NT2/D1 (cell line): ENCODE measurements around the gene KRT78.

Source experiments
- DNase-seq: peaks from one replicate; pipeline ENCODE4 v3.0.0-alpha.2; 2011; ENCODE audit warnings: low read depth, low spot score
- H3K27me3 ChIP-seq: 2 replicates; pipeline ENCODE4 v1.6.0; 2011; ENCODE audit warnings: mild to moderate bottlenecking; ENCODE audit not compliant: insufficient read length, insufficient read depth
- H3K36me3 ChIP-seq: 2 replicates; pipeline ENCODE4 v1.6.1; 2011; ENCODE audit warnings: mild to moderate bottlenecking, low read length, mixed read lengths; ENCODE audit not compliant: insufficient read depth, insufficient read length
- H3K4me1 ChIP-seq: 2 replicates; pipeline ENCODE4 v1.5.1; 2011; ENCODE audit not compliant: insufficient read depth, insufficient read length
- H3K4me3 ChIP-seq: 2 replicates; pipeline ENCODE4 v1.5.1; 2011; ENCODE audit warnings: low read depth; ENCODE audit not compliant: insufficient read length
- H3K9ac ChIP-seq: 2 replicates; pipeline ENCODE4 v1.6.0; 2011; ENCODE audit warnings: low read depth; ENCODE audit not compliant: insufficient read length
- H3K9me3 ChIP-seq: 2 replicates; pipeline ENCODE4 v1.5.1; 2011; ENCODE audit warnings: mild to moderate bottlenecking, low read length; ENCODE audit not compliant: insufficient read depth
- SUZ12 ChIP-seq: IDR thresholded peaks from 2 replicates; pipeline ENCODE4 v1.6.1; 2011; ENCODE audit not compliant: insufficient read length, insufficient read depth; ENCODE audit errors: extremely low read depth
- YY1 ChIP-seq: IDR thresholded peaks from 2 replicates; pipeline ENCODE4 v1.6.1; 2011; ENCODE audit not compliant: insufficient read length, insufficient read depth
- ZNF274 ChIP-seq: IDR thresholded peaks from 2 replicates; pipeline ENCODE4 v1.6.1; 2011; ENCODE audit warnings: mild to moderate bottlenecking, low read depth, low read length

The KRT78 gene

DNA sequence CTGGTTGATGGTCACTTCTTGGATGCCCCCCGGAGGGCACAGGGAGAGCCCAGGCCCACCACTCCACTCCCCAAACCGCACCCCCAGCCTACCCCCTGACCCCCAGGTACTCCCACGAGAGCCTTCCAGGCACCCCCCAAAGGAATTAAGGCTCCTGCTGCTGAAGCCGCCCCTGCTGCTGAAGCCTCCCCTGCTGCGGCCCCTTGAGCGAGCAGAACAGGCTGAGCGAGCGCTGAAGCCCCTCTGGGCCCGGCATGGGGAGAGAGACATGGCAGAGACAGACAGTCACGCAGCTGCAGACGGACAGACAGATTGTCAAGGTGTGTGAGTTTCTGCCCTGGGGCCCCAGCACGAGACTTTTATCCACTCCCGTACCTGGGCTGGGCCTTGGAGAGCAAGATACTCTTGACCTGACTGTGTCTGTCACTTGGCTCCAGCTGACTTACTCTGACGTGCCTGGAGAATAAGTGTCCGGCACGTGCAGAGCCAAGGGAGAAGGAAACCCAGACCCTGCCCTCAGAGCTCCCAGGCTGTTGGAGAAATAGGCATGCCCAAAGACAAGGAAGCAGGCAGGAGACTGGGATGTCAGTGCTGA lies at the start of gene KRT78:
TSS of gene KRT78 (minus strand) at position 334 of the 595 bp plus-strand sequence. CDS start at position 270, 64 bp downstream.
- H3K9me3 ChIP-seq, result no peaks in the 10 kb centered on the region
- no peaks in the 10 kb centered on the region for H3K27me3 ChIP-seq
- H3K4me3 ChIP-seq, result no peak within 1 kb of the TSS
- DNase-seq, result no peak
- H3K4me1 ChIP-seq, result no peaks in the 10 kb centered on the region
- TF ChIP-seq SUZ12 (no peak), ZNF274 (no peak), YY1 (no peak)
- H3K9ac ChIP-seq, result no peak within 1 kb of the TSS
- H3K36me3 ChIP-seq, result no peaks in the 10 kb centered on the region

DNA sequence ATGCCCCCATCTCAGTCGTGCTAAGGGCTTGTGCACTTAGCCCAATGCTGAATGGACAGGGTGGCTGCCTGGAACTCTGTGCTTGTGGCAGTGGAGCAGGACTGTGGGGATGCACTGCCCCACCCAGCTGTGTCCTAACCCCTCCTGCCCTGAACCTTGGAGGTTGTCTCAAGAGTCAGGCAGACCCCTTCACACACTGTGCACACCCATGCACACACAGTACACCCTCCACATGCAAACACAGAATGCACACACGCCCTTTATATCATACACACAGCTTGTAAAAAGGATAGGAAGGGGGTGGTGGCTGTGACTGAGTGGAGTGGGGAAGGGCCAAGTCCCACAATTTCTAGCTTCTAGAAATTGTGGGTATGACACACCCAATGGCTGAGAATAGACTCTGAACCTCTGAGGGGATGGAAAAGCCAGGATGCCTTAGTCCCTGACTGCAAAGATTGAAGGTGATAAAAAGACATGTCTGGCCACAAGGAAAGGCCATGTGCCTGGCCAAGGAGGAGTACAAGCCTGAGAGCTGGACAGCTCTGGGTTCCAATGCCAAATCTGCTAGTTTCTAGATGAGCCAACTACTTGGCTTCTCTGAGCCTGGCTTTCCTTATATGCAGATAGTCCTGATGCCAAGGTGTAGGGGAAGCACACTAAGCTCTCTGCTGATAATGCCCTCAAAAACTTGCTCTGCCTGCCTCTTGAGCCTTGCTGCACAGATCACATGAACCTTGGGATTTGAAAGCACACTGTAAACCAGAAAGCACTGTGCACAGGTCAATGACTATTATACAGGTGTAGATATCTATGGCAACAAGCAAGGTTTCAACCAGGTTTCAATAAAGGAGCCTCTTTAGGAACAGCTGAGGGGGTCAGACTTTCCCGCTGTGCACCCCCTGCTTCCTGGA lies 47.7 kb upstream of the KRT78 start:
- H3K9ac ChIP-seq, result peak overlapping the region; percentile 45
- H3K4me1 ChIP-seq, result peaks cover 16% of the 10 kb centered on the region
- TF ChIP-seq YY1, result no peak
- no peak overlapping the region for H3K4me3 ChIP-seq
- H3K9me3 ChIP-seq, result peaks cover 5% of the 10 kb centered on the region; the same call in 1 of the 2 replicates
- no peak for DNase-seq
- H3K36me3 ChIP-seq, result peaks cover 54% of the 10 kb centered on the region
- H3K27me3 ChIP-seq, result no peaks in the 10 kb centered on the region

DNA sequence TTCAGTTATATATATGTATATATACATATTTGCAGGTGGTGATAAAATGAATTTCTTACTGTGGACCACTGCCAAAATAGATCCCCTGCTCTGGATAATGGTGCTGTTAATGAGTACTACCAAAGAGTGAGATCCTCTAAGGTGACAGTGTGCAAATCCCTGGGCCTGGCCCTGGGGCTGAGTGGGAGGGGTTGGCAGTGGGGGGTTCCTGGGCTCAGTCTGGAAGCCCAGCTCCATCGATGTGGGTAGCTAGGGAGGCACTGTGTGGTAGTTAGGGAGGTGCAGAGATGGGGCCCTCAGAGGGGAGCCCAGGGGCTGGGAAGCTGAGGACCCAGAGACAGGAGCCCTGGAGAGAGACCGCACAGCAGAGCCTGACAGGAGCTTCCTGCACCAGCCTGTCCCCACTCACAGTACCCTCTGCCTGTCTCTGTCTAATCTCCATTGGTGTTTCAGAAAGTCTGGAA lies 47.0 kb upstream of the KRT78 start:
- no peak overlapping the region for H3K4me3 ChIP-seq
- H3K9me3 ChIP-seq, result peaks cover 5% of the 10 kb centered on the region; the same call in 1 of the 2 replicates
- H3K4me1 ChIP-seq, result peaks cover 16% of the 10 kb centered on the region
- TF ChIP-seq ZNF274, result no peak
- no peak for TF ChIP-seq YY1
- TF ChIP-seq SUZ12, result no peak
- no peak for DNase-seq
- no peaks in the 10 kb centered on the region for H3K27me3 ChIP-seq
- H3K36me3 ChIP-seq, result peaks cover 47% of the 10 kb centered on the region
- H3K9ac ChIP-seq, result peak overlapping the region; percentile 45

DNA sequence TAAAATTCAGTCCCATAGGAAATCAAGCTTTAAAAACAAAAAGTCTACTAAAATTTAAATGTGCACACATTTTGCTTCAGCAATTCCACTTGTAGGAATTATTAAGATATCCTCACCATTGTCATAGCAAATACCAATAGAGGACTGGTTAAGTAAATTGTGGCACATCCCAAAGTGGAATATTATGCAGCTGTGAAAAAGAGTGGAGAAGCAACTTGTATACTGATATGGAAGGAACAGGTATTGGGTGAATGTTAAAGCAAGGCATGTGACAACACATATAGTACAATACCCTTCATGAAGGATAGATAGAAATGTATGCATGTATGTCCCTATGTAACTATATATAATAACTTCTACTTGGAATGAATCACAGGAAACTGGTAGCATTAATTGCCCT lies 44.2 kb upstream of the KRT78 start:
- H3K27me3 ChIP-seq, result no peaks in the 10 kb centered on the region
- no peak overlapping the region for H3K4me3 ChIP-seq
- peaks cover 5% of the 10 kb centered on the region; the same call in 1 of the 2 replicates for H3K9me3 ChIP-seq
- H3K4me1 ChIP-seq, result peaks cover 19% of the 10 kb centered on the region
- no peak for DNase-seq
- H3K36me3 ChIP-seq, result peaks cover 21% of the 10 kb centered on the region
- TF ChIP-seq SUZ12 (no peak), ZNF274 (no peak), YY1 (no peak)
- H3K9ac ChIP-seq, result no peak overlapping the region

- H3K4me1 ChIP-seq, result peaks cover 20% of the 10 kb centered on the region
- H3K36me3 ChIP-seq, result peaks cover 15% of the 10 kb centered on the region
- H3K4me3 ChIP-seq, result no peak overlapping the region
- H3K9me3 ChIP-seq, result peaks cover 5% of the 10 kb centered on the region; the same call in 1 of the 2 replicates
- DNase-seq, result no peak
- TF ChIP-seq SUZ12, result no peak
- TF ChIP-seq YY1, result no peak
- no peak for TF ChIP-seq ZNF274
- no peak overlapping the region for H3K9ac ChIP-seq
- no peaks in the 10 kb centered on the region for H3K27me3 ChIP-seq
These were observed 43.5 kb upstream of the KRT78 start for GRCh38 chr12:52892207-52892852.

DNA sequence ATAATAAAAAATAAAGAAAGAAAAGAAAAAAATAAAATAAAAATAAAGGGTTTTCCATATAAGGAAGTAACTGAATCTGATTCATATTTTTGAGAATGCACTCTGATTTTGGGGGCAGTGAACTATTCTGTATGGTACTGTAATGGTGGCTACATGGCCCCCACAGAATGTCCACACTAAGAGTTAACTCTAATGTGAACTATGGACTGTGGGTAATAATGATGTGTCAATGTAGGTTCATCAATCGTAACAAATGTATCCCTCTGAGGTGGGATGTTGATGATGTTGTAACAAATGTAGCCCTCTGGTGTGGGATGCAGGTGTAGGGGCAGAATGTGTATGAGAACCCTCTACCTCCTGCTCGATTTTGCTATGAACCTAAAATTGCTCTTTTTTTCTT lies 42.2 kb upstream of the KRT78 start:
- peaks cover 13% of the 10 kb centered on the region for H3K4me1 ChIP-seq
- H3K36me3 ChIP-seq, result peaks cover 2% of the 10 kb centered on the region
- H3K4me3 ChIP-seq, result no peak overlapping the region
- H3K9ac ChIP-seq, result no peak overlapping the region
- TF ChIP-seq YY1 (no peak), ZNF274 (no peak), SUZ12 (no peak)
- DNase-seq, result no peak
- no peaks in the 10 kb centered on the region for H3K27me3 ChIP-seq
- H3K9me3 ChIP-seq, result peaks cover 5% of the 10 kb centered on the region; the same call in 1 of the 2 replicates

- Histone ChIP-seq H3K9ac (no peak overlapping the region), H3K27me3 (no peaks in the 10 kb centered on the region), H3K9me3 (peaks cover 5% of the 10 kb centered on the region; the same call in 1 of the 2 replicates), H3K36me3 (no peaks in the 10 kb centered on the region), H3K4me1 (peaks cover 7% of the 10 kb centered on the region), H3K4me3 (no peak overlapping the region)
- DNase-seq, result no peak
- TF ChIP-seq ZNF274, result no peak
- TF ChIP-seq SUZ12, result no peak
- TF ChIP-seq YY1, result no peak
These were observed 41.6 kb upstream of the KRT78 start for GRCh38 chr12:52890417-52890816.
